HG02970 (cell line): ENCODE data around the gene EP300.
A peak's percentile ranks its signal among the peaks of the same experiment; 100 is the strongest.
"Not testable (repeated sequence)": the region's sequence is repeated elsewhere in the genome, so short reads cannot be mapped to it uniquely, and the experiment has no call there.

Source experiments
- ATAC-seq: cut with Tn5 transposase; IDR thresholded peaks from one replicate; pipeline ENCODE4 v1.9.1; 2021; ENCODE audit warnings: mild to moderate bottlenecking, moderate library complexity, moderate number of reproducible peaks; ENCODE audit not compliant: unreplicated experiment, low FRiP score

Gene EP300

GRCh38 chr22:41076857-41077256 is 15.5 kb upstream of the EP300 start:
- ATAC-seq, result no peak

- ATAC-seq, result no peak
Observed at GRCh38 chr22:41078931-41079330, 13.5 kb upstream of the EP300 start.

GRCh38 chr22:41085842-41086241 is 6.5 kb upstream of the EP300 start:
- no peak for ATAC-seq

GRCh38 chr22:41091132-41092022 is 1.0 kb upstream of the EP300 start:
- ATAC-seq, result peak; percentile 62

- ATAC-seq, result no peak
Observed at GRCh38 chr22:41092847-41093411, 537 bp downstream of the EP300 start.

- ATAC-seq, result no peak
Observed at GRCh38 chr22:41094041-41094593, 1.7 kb downstream of the EP300 start.

GRCh38 chr22:41096391-41096790 is 4.0 kb downstream of the EP300 start:
- no peak for ATAC-seq

GRCh38 chr22:41096841-41097240 is 4.4 kb downstream of the EP300 start:
- no peak for ATAC-seq

- no peak for ATAC-seq
Observed at GRCh38 chr22:41099036-41099435, 6.6 kb downstream of the EP300 start.

GRCh38 chr22:41106122-41106968 is 14.0 kb downstream of the EP300 start:
- no peak for ATAC-seq

GRCh38 chr22:41106969-41107325 is 14.6 kb downstream of the EP300 start:
- ATAC-seq, result not testable (repeated sequence)

GRCh38 chr22:41110968-41111367 is 18.6 kb downstream of the EP300 start:
- no peak for ATAC-seq

GRCh38 chr22:41116342-41116741 is 23.9 kb downstream of the EP300 start:
- ATAC-seq, result no peak

- no peak for ATAC-seq
Observed at GRCh38 chr22:41117127-41117965, 25.0 kb downstream of the EP300 start.

- no peak for ATAC-seq
Observed at GRCh38 chr22:41123151-41123550, 30.8 kb downstream of the EP300 start.

- no peak for ATAC-seq
Observed at GRCh38 chr22:41124086-41124485, 31.7 kb downstream of the EP300 start.

- ATAC-seq, result no peak
Observed at GRCh38 chr22:41127451-41127850, 35.1 kb downstream of the EP300 start.

GRCh38 chr22:41128606-41129005 is 36.2 kb downstream of the EP300 start:
- ATAC-seq, result no peak

- no peak for ATAC-seq
Observed at GRCh38 chr22:41132550-41132949, 40.2 kb downstream of the EP300 start.

GRCh38 chr22:41140365-41140957 is 48.1 kb downstream of the EP300 start:
- ATAC-seq, result no peak
